Ishikawa (cell line): ENCODE results near the gene GLUL.

Source experiments
- CREB1 ChIP-seq: IDR thresholded peaks from 2 replicates; pipeline ENCODE4 v1.6.1; 2012; ENCODE audit warnings: low read depth
- EGR1 ChIP-seq: IDR thresholded peaks from 2 replicates; pipeline ENCODE4 v1.6.1; 2012
- EP300 ChIP-seq: IDR thresholded peaks from 2 replicates; pipeline ENCODE4 v1.6.1; 2012; ENCODE audit warnings: borderline replicate concordance
- FOXM1 ChIP-seq: IDR thresholded peaks from 2 replicates; pipeline ENCODE4 v1.6.1; 2012; ENCODE audit warnings: low read depth, borderline replicate concordance
- NFIC ChIP-seq: IDR thresholded peaks from 2 replicates; pipeline ENCODE4 v1.6.1; 2012
- RAD21 ChIP-seq: IDR thresholded peaks from 2 replicates; pipeline ENCODE4 v1.6.1; 2012; ENCODE audit warnings: low read depth
- TAF1 ChIP-seq: IDR thresholded peaks from 2 replicates; pipeline ENCODE4 v1.6.1; 2012; ENCODE audit warnings: low read depth, mild to moderate bottlenecking
- YY1 ChIP-seq: IDR thresholded peaks from 2 replicates; pipeline ENCODE4 v1.6.1; 2012; ENCODE audit warnings: low read depth
- TF ChIP-seq, protein P1 (sequence below): IDR thresholded peaks from 2 replicates; pipeline ENCODE4 v1.6.1; 2012
- TF ChIP-seq, protein P2 (sequence below): IDR thresholded peaks from 2 replicates; pipeline ENCODE4 v1.6.1; 2012; ENCODE audit warnings: low read depth, mild to moderate bottlenecking

DNA sequence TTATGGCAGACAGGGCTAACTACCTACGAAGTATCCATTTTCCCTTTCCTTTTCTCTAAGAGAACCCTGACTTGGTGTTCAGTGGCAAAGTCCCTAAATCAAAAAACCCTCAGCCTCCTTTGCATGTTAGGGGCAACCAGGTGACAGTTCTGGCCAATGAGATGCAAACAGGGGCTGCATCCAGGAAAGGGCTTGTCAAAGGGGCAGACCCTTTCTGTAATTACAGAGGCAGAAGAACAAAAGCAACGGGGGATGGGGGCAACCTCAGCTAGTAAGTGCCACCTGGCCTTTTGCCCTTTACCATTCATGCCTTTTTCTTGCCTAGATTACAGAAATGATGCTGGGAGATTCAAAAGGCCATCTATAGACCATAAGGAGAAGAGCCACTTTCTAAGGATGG lies 34.4 kb downstream of the GLUL start:
- no peak for TF ChIP-seq EGR1
- TF ChIP-seq CREB1 = no peak
- TF ChIP-seq YY1 = no peak
- no peak for TF ChIP-seq EP300
- TF ChIP-seq, protein P1, sequence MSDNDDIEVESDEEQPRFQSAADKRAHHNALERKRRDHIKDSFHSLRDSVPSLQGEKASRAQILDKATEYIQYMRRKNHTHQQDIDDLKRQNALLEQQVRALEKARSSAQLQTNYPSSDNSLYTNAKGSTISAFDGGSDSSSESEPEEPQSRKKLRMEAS = no peak
- no peak for TF ChIP-seq RAD21
- TF ChIP-seq FOXM1 = no peak
- TF ChIP-seq TAF1 = no peak
- TF ChIP-seq NFIC = no peak
- TF ChIP-seq, protein P2, sequence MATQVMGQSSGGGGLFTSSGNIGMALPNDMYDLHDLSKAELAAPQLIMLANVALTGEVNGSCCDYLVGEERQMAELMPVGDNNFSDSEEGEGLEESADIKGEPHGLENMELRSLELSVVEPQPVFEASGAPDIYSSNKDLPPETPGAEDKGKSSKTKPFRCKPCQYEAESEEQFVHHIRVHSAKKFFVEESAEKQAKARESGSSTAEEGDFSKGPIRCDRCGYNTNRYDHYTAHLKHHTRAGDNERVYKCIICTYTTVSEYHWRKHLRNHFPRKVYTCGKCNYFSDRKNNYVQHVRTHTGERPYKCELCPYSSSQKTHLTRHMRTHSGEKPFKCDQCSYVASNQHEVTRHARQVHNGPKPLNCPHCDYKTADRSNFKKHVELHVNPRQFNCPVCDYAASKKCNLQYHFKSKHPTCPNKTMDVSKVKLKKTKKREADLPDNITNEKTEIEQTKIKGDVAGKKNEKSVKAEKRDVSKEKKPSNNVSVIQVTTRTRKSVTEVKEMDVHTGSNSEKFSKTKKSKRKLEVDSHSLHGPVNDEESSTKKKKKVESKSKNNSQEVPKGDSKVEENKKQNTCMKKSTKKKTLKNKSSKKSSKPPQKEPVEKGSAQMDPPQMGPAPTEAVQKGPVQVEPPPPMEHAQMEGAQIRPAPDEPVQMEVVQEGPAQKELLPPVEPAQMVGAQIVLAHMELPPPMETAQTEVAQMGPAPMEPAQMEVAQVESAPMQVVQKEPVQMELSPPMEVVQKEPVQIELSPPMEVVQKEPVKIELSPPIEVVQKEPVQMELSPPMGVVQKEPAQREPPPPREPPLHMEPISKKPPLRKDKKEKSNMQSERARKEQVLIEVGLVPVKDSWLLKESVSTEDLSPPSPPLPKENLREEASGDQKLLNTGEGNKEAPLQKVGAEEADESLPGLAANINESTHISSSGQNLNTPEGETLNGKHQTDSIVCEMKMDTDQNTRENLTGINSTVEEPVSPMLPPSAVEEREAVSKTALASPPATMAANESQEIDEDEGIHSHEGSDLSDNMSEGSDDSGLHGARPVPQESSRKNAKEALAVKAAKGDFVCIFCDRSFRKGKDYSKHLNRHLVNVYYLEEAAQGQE = no peak
